IMR-90 (cell line): ENCODE measurements around the gene ANO4. TPM values are rescaled to one million over a fixed set of nuclear protein-coding genes. Genes with fewer than 3 reads are reported as not detected.

Experiments used
- ATAC-seq: fragments of 200-7000 bp; cut with Tn5 transposase; 2 replicates; pipeline ENCODE4 v1.9.1; 2020; ENCODE audit warnings: low read depth, mild to moderate bottlenecking, moderate library complexity
- BruUV-seq: library from RNA; stranded (reverse); fragments of 400-500 nt; replicated peaks from 2 replicates; lab custom pipeline; 2021; lab: Mats Ljungman, UMichigan
- CTCF ChIA-PET: fragments of 300-600 bp; formaldehyde crosslinking; extraction: SDS; loops from one replicate; lab custom pipeline; 2021; ENCODE audit warnings: antibody characterized with exemption; lab: Yijun Ruan, JAX
- POLR2A ChIA-PET: fragments of 300-600 bp; sonication (Branson Sonifier 250); formaldehyde crosslinking; loops from one replicate; lab custom pipeline; 2022; ENCODE audit warnings: antibody characterized with exemption; ENCODE audit not compliant: unreplicated experiment; lab: Charles Lee
- DNase-seq: peaks from one replicate; pipeline ENCODE4 v3.0.0; 2013
- H2AFZ ChIP-seq: replicated peaks from 2 replicates; pipeline ENCODE3; 2013; ENCODE audit warnings: low read length, mild to moderate bottlenecking; ENCODE audit not compliant: poor library complexity
- H2AK5ac ChIP-seq: 2 replicates; pipeline ENCODE4 v1.6.1; 2013; ENCODE audit warnings: low read depth, low read length, inconsistent platforms
- H2AK9ac ChIP-seq: replicated peaks from 2 replicates; pipeline ENCODE3; 2013; ENCODE audit warnings: mild to moderate bottlenecking, low read depth, low read length, moderate library complexity; ENCODE audit not compliant: poor library complexity
- H2BK120ac ChIP-seq: 2 replicates; pipeline ENCODE4 v1.6.1; 2013; ENCODE audit warnings: low read depth, low read length, inconsistent platforms
- H2BK15ac ChIP-seq: 3 replicates; pipeline ENCODE4 v1.6.1; 2013; ENCODE audit warnings: low read depth, low read length, inconsistent platforms
- H2BK20ac ChIP-seq: 2 replicates; pipeline ENCODE4 v1.6.1; 2013; ENCODE audit warnings: low read depth, mild to moderate bottlenecking, inconsistent platforms, low read length, moderate library complexity
- H2BK5ac ChIP-seq: 2 replicates; pipeline ENCODE4 v1.6.1; 2013; ENCODE audit warnings: mild to moderate bottlenecking, low read depth, low read length, inconsistent platforms; ENCODE audit not compliant: poor library complexity, severe bottlenecking
- H3K14ac ChIP-seq: replicated peaks from 2 replicates; pipeline ENCODE4 v1.6.1; 2013; ENCODE audit warnings: low read depth, low read length, inconsistent platforms
- H3K18ac ChIP-seq: 2 replicates; pipeline ENCODE4 v1.6.1; 2013; ENCODE audit warnings: low read depth, low read length, control low read depth
- H3K23ac ChIP-seq: 2 replicates; pipeline ENCODE4 v1.6.1; 2013; ENCODE audit warnings: low read depth, low read length, inconsistent platforms
- H3K27ac ChIP-seq: 2 replicates; pipeline ENCODE4 v1.5.1; 2013; ENCODE audit warnings: mild to moderate bottlenecking, control low read depth, low read length; ENCODE audit not compliant: insufficient read depth
- H3K27me3 ChIP-seq: 2 replicates; pipeline ENCODE4 v1.6.1; 2013; ENCODE audit warnings: low read length; ENCODE audit not compliant: control insufficient read depth, insufficient read depth
- H3K36me3 ChIP-seq: 2 replicates; pipeline ENCODE4 v1.6.1; 2013; ENCODE audit warnings: low read length, mixed read lengths; ENCODE audit not compliant: control insufficient read depth, insufficient read depth
- H3K4ac ChIP-seq: 2 replicates; pipeline ENCODE4 v1.6.1; 2013; ENCODE audit warnings: low read depth, low read length, inconsistent platforms
- H3K4me1 ChIP-seq: 2 replicates; pipeline ENCODE4 v1.6.1; 2013; ENCODE audit warnings: low read length, mixed read lengths; ENCODE audit not compliant: control insufficient read depth, insufficient read depth
- H3K4me2 ChIP-seq: 2 replicates; pipeline ENCODE4 v1.6.1; 2013; ENCODE audit warnings: low read depth, mild to moderate bottlenecking, control low read depth, low read length, moderate library complexity
- H3K4me3 ChIP-seq: 2 replicates; pipeline ENCODE4 v1.5.1; 2013; ENCODE audit warnings: low read depth, mild to moderate bottlenecking, control low read depth, low read length, moderate library complexity; ENCODE audit not compliant: insufficient read depth
- H3K56ac ChIP-seq: 2 replicates; pipeline ENCODE4 v1.6.1; 2013; ENCODE audit warnings: low read length, inconsistent platforms; ENCODE audit not compliant: insufficient read depth; ENCODE audit errors: extremely low read depth
- H3K79me1 ChIP-seq, 2 experiments: 2 replicates each; pipeline ENCODE4 v1.6.1; 2013; ENCODE audit warnings: low read length in 2 of 2, inconsistent platforms in 1 of 2, low read depth in 1 of 2
- H3K9ac ChIP-seq: 2 replicates; pipeline ENCODE4 v1.6.1; 2013; ENCODE audit warnings: low read depth, low read length, control low read depth
- H3K9me1 ChIP-seq: 2 replicates; pipeline ENCODE4 v1.6.1; 2013; ENCODE audit warnings: low read length, inconsistent platforms; ENCODE audit not compliant: insufficient read depth
- H3K9me3 ChIP-seq: 2 replicates; pipeline ENCODE4 v1.6.1; 2013; ENCODE audit warnings: low read length; ENCODE audit not compliant: control insufficient read depth, insufficient read depth
- H4K20me1 ChIP-seq: 2 replicates; pipeline ENCODE4 v1.6.1; 2013; ENCODE audit warnings: low read length, inconsistent platforms; ENCODE audit not compliant: insufficient read depth
- H4K5ac ChIP-seq: 2 replicates; pipeline ENCODE4 v1.6.1; 2013; ENCODE audit warnings: mild to moderate bottlenecking, low read depth, low read length, control low read depth
- H4K8ac ChIP-seq, 2 experiments: 2 replicates each; pipeline ENCODE4 v1.6.1; 2013; ENCODE audit warnings: low read depth in 2 of 2, low read length in 2 of 2, control low read depth in 1 of 2, inconsistent platforms in 1 of 2
- H4K91ac ChIP-seq: 2 replicates; pipeline ENCODE4 v1.6.1; 2013; ENCODE audit warnings: low read depth, low read length, inconsistent platforms; ENCODE audit not compliant: insufficient read depth
- CEBPB ChIP-seq: IDR thresholded peaks from 2 replicates; pipeline ENCODE4 v1.6.1; 2012; ENCODE audit warnings: low read depth, low read length, improper control_type of control experiment
- CHD1 ChIP-seq: IDR thresholded peaks from 2 replicates; pipeline ENCODE4 v1.6.1; 2012; ENCODE audit warnings: low read depth, low read length, improper control_type of control experiment
- FOS ChIP-seq: fragments of 150-350 bp; IDR thresholded peaks from 2 replicates; pipeline ENCODE4 v1.6.1; 2016; ENCODE audit warnings: low read depth, low read length
- NFE2L2 ChIP-seq: fragments of 150-350 bp; IDR thresholded peaks from 2 replicates; pipeline ENCODE4 v1.6.1; 2016; ENCODE audit warnings: low read depth, mild to moderate bottlenecking, low read length
- RAD21 ChIP-seq: IDR thresholded peaks from 2 replicates; pipeline ENCODE4 v1.6.1; 2012; ENCODE audit warnings: low read length, improper control_type of control experiment
- SMC3 ChIP-seq: fragments of 150-350 bp; IDR thresholded peaks from 2 replicates; pipeline ENCODE4 v1.6.1; 2016; ENCODE audit warnings: low read depth, mild to moderate bottlenecking, antibody characterized with exemption, low read length, moderate library complexity
- USF2 ChIP-seq: fragments of 150-350 bp; IDR thresholded peaks from 2 replicates; pipeline ENCODE4 v1.6.1; 2017; ENCODE audit warnings: mild to moderate bottlenecking, antibody characterized with exemption, low read length, low read depth
- WGBS, 2 experiments: methylation state at CpG; one replicate each; pipeline versions ENCODE4 v1.1.5 to v1.1.7; 2013; ENCODE audit warnings: missing lambda C conversion rate in 2 of 2; ENCODE audit not compliant: insufficient read length in 1 of 2; ENCODE audit errors: extremely low coverage in 2 of 2; 5-methylcytosine and 5-hydroxymethylcytosine counted together
- dilution Hi-C: fragments of 300-500 bp; cut with HindIII; formaldehyde crosslinking; loops from one replicate; pipeline ENCODE4 v1.14.3; 2018; ENCODE audit warnings: low sequenced_read_pairs; ENCODE audit not compliant: unreplicated experiment
- in situ Hi-C: fragments of 300-500 bp; cut with MboI; formaldehyde crosslinking; loops from 3 replicates; pipeline ENCODE4 v1.14.3; 2019; ENCODE audit warnings: low sequenced_read_pairs, inconsistent platforms, mixed read lengths
- intact Hi-C: fragments of 100-400 bp; cut with micrococcal nuclease; formaldehyde crosslinking; loops from 2 replicates; pipeline ENCODE4 v1.10.0; 2022
- polyA plus RNA-seq, 3 experiments: library from polyadenylated mRNA; depleted of rRNA; stranded (reverse); fragments of >200 nt; gene quantifications; 2 replicates each; pipeline ENCODE4 v1.2.3, GENCODE V29; 2012; ENCODE audit warnings: low replicate concordance in 1 of 3
- total RNA-seq: library from RNA; depleted of rRNA; stranded (reverse); fragments of >200 nt; gene quantifications from 2 replicates; pipeline ENCODE4 v1.2.3, GENCODE V29; 2012

Gene ANO4
- total and polyA plus RNA-seq, 2 of the 4 experiments (the other 2 are of a cell fraction) = 4.7 to 10.2 TPM

GRCh38 chr12:100864366-100864765 is 69.8 kb downstream of the ANO4 start:
- Histone ChIP-seq H2AFZ (no peak overlapping the region), H4K91ac (no peak overlapping the region), H3K27ac (no peak overlapping the region), H2BK5ac (no peak overlapping the region), H3K4me2 (no peak overlapping the region), H2AK9ac (no peak overlapping the region), H4K5ac (no peak overlapping the region), H2BK20ac (no peak overlapping the region), H3K4ac (no peak overlapping the region), H3K79me1 (no peaks in the 10 kb centered on the region; a peak in 1 of 4 replicates), H3K9me3 (no peaks in the 10 kb centered on the region), H2AK5ac (no peak overlapping the region), H3K27me3 (no peaks in the 10 kb centered on the region), H3K9me1 (no peaks in the 10 kb centered on the region), H3K9ac (no peak overlapping the region), H2BK15ac (no peak overlapping the region), H3K4me1 (peaks cover 2% of the 10 kb centered on the region; the same call in 1 of the 2 replicates), H3K23ac (no peak overlapping the region), H3K36me3 (no peaks in the 10 kb centered on the region), H4K8ac (no peak overlapping the region), H3K4me3 (no peak overlapping the region), H3K56ac (no peak overlapping the region), H3K18ac (no peak overlapping the region), H4K20me1 (no peaks in the 10 kb centered on the region), H2BK120ac (no peak overlapping the region), H3K14ac (no peak overlapping the region)
- CTCF ChIA-PET = no interaction called here
- DNase-seq = no peak
- BruUV-seq = no TSS peak
- TF ChIP-seq NFE2L2 = no peak
- TF ChIP-seq SMC3 = no peak
- TF ChIP-seq FOS = no peak
- TF ChIP-seq USF2 = no peak
- TF ChIP-seq CHD1 = no peak
- TF ChIP-seq RAD21 = no peak
- no peak for TF ChIP-seq CEBPB
- POLR2A ChIA-PET = no interaction called here
- in situ Hi-C loops = no loop called here
- dilution Hi-C loops = no loop called here
- 86% methylated on average over 2 of the region's 6 CpGs; no CpG with 5 or more reads in 1 of the 2 experiments for WGBS, 2 experiments
- ATAC-seq = no peak
- intact Hi-C loops = no loop called here
